GM12878 (cell line): ENCODE measurements around the gene DPF3.

Experiments used
- BCL11A ChIP-seq: IDR thresholded peaks from 2 replicates; pipeline ENCODE4 v1.6.1; 2011; ENCODE audit warnings: low read depth, low read length
- EZH2 ChIP-seq: IDR thresholded peaks from 2 replicates; pipeline ENCODE4 v1.6.1; 2012; ENCODE audit warnings: low read depth, mild to moderate bottlenecking, control low read depth, inconsistent platforms, low read length, borderline replicate concordance; ENCODE audit not compliant: control insufficient read depth
- MEF2A ChIP-seq: IDR thresholded peaks from 2 replicates; pipeline ENCODE4 v1.6.1; 2011; ENCODE audit warnings: low read depth, mild to moderate bottlenecking, low read length, moderate library complexity; ENCODE audit not compliant: insufficient read depth
- TCF12 ChIP-seq: IDR thresholded peaks from 2 replicates; pipeline ENCODE4 v1.6.1; 2011; ENCODE audit warnings: low read depth, mild to moderate bottlenecking, low read length
- ZNF384 ChIP-seq: IDR thresholded peaks from 2 replicates; pipeline ENCODE4 v1.6.1; 2012; ENCODE audit warnings: low read depth, mild to moderate bottlenecking, low read length, improper control_type of control experiment, borderline replicate concordance
- TF ChIP-seq, protein P1 (sequence below), 3 experiments: IDR thresholded peaks in 2 of 3; conservative IDR thresholded peaks in 1 of 3; 2 replicates each; pipeline ENCODE4 v1.5.1; 2011; ENCODE audit warnings: low read depth in 3 of 3, low read length in 3 of 3, mild to moderate bottlenecking in 3 of 3, control low read depth in 2 of 3, moderate library complexity in 2 of 3, inconsistent platforms in 1 of 3, mixed read lengths in 1 of 3; ENCODE audit not compliant: control insufficient read depth in 2 of 3, insufficient read depth in 1 of 3; ENCODE audit errors: extremely low read depth in 1 of 3
- TF ChIP-seq, protein P2 (sequence below): IDR thresholded peaks from 2 replicates; pipeline ENCODE4 v1.6.1; 2011; ENCODE audit warnings: low read depth, mild to moderate bottlenecking, low read length, moderate library complexity, borderline replicate concordance; ENCODE audit errors: extremely low read depth

DNA sequence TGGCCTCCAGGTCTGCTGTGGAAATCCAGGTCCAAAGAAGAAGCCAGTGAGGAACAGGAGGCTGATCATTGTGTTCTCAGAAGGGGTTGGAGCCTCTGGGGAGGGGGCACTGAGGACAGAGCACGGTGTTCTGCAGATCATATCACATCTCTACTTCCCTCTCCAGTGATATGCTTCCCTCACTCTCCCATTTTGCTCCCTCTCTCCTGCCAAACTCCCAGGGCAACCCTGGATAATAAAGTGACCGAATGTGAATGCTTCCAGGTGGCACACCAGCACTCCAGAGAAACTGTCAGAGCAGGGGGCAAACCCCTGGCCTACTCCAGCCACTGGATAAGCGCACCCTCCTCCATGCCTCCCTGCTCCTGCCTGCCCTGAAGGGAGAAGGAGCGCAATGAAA, 57.8 kb downstream of the DPF3 start:
- TF ChIP-seq BCL11A = no peak
- TF ChIP-seq, protein P1, sequence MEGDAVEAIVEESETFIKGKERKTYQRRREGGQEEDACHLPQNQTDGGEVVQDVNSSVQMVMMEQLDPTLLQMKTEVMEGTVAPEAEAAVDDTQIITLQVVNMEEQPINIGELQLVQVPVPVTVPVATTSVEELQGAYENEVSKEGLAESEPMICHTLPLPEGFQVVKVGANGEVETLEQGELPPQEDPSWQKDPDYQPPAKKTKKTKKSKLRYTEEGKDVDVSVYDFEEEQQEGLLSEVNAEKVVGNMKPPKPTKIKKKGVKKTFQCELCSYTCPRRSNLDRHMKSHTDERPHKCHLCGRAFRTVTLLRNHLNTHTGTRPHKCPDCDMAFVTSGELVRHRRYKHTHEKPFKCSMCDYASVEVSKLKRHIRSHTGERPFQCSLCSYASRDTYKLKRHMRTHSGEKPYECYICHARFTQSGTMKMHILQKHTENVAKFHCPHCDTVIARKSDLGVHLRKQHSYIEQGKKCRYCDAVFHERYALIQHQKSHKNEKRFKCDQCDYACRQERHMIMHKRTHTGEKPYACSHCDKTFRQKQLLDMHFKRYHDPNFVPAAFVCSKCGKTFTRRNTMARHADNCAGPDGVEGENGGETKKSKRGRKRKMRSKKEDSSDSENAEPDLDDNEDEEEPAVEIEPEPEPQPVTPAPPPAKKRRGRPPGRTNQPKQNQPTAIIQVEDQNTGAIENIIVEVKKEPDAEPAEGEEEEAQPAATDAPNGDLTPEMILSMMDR (IDR thresholded peaks at IDR 0.05 in 2 of 3, conservative IDR thresholded peaks at IDR 0.05 in 1 of 3; ENCODE audit: control insufficient read depth in 2 of 3, extremely low read depth in 1 of 3, insufficient read depth in 1 of 3, low read depth in 3 of 3, low read length in 3 of 3) = no peak
- TF ChIP-seq ZNF384 = no peak
- TF ChIP-seq, protein P2, sequence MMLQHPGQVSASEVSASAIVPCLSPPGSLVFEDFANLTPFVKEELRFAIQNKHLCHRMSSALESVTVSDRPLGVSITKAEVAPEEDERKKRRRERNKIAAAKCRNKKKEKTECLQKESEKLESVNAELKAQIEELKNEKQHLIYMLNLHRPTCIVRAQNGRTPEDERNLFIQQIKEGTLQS = no peak
- TF ChIP-seq EZH2 = no peak
- TF ChIP-seq TCF12 = no peak
- no peak for TF ChIP-seq MEF2A
